Mammary epithelial cell (primary cell): ENCODE data around the gene ETV2.
"Not testable (repeated sequence)": the region's sequence is repeated elsewhere in the genome, so short reads cannot be mapped to it uniquely, and the experiment has no call there.

ENCODE experiments used
- EZH2 ChIP-seq: IDR thresholded peaks from 2 replicates; pipeline ENCODE4 v1.6.1; 2012; ENCODE audit warnings: low read length, inconsistent platforms, borderline replicate concordance
- TF ChIP-seq, protein P1 (sequence below), 2 donors: IDR thresholded peaks in 1 of 2; conservative IDR thresholded peaks in 1 of 2; 2 replicates each; pipeline ENCODE4 v1.5.1; 2011 to 2012; ENCODE audit warnings: inconsistent platforms in 2 of 2, low read length in 2 of 2, mild to moderate bottlenecking in 2 of 2, control low read depth in 1 of 2, low read depth in 1 of 2; ENCODE audit not compliant: insufficient read depth in 1 of 2; ENCODE audit errors: extremely low read depth in 1 of 2

DNA sequence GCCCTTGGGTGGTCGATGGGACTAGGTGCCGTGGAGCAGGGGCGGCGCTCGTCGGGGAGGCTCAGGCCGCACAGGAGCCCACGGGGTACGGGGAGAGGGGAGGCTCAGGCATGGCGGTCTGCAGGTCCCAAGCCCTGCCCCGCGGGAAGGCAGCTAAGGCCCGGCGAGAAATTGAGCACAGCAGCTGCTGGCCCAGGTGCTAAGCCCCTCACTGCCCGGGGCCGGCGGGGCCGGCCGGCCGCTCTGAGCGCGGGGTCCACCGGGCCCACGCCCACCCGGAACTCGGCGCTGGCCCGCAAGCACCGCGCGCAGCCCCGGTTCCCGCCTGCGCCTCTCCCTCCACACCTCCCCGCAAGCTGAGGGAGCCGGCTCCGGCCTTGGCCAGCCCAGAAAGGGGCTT is 49.6 kb downstream of the ETV2 start:
- not testable (repeated sequence) for TF ChIP-seq EZH2
- TF ChIP-seq, protein P1, sequence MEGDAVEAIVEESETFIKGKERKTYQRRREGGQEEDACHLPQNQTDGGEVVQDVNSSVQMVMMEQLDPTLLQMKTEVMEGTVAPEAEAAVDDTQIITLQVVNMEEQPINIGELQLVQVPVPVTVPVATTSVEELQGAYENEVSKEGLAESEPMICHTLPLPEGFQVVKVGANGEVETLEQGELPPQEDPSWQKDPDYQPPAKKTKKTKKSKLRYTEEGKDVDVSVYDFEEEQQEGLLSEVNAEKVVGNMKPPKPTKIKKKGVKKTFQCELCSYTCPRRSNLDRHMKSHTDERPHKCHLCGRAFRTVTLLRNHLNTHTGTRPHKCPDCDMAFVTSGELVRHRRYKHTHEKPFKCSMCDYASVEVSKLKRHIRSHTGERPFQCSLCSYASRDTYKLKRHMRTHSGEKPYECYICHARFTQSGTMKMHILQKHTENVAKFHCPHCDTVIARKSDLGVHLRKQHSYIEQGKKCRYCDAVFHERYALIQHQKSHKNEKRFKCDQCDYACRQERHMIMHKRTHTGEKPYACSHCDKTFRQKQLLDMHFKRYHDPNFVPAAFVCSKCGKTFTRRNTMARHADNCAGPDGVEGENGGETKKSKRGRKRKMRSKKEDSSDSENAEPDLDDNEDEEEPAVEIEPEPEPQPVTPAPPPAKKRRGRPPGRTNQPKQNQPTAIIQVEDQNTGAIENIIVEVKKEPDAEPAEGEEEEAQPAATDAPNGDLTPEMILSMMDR (conservative IDR thresholded peaks at IDR 0.05 in 1 of 2, IDR thresholded peaks at IDR 0.05 in 1 of 2; ENCODE audit: extremely low read depth in 1 of 2, insufficient read depth in 1 of 2, low read depth in 1 of 2, low read length in 2 of 2): not testable (repeated sequence)
